Naive thymus-derived CD8-positive, alpha-beta T cell (primary cell): ENCODE data around the gene SYNDIG1L. TPM values are rescaled to one million over a fixed set of nuclear protein-coding genes. Genes with fewer than 3 reads are reported as not detected.

ENCODE experiments used
- ATAC-seq, 2 donors: fragments of 150-1000 bp; cut with Tn5 transposase in 1 of 2; sonication (Bioruptor Pico), chemical (Tn5 transposase) in 1 of 2; 1 replicate in 1 of 2; 2 replicates in 1 of 2; pipeline ENCODE4 v1.10.0; 2021; ENCODE audit warnings: mild to moderate bottlenecking in 2 of 2, moderate library complexity in 2 of 2
- POLR2A ChIA-PET: fragments of 350-600 bp; sonication (Branson Sonifier 250); formaldehyde crosslinking; loops from one replicate; lab custom pipeline; 2021; ENCODE audit warnings: antibody characterized with exemption; lab: Charles Lee
- DNase-seq, 10 donors: peaks; one replicate each; pipeline versions ENCODE4 v3.0.0 to v3.0.0-alpha.2; 2020 to 2022
- H3K27ac Mint-ChIP-seq, 10 donors: one replicate each; pipeline ENCODE4 v1.8.0; 2020 to 2022; ENCODE audit warnings: mild to moderate bottlenecking in 10 of 10, mixed read lengths in 10 of 10, moderate library complexity in 4 of 10, inconsistent platforms in 1 of 10
- H3K27me3 Mint-ChIP-seq, 5 donors: one replicate each; pipeline ENCODE4 v1.8.0; 2021 to 2022; ENCODE audit warnings: mixed read lengths in 5 of 5
- H3K36me3 Mint-ChIP-seq, 3 donors: one replicate each; pipeline ENCODE4 v1.8.0; 2020 to 2022; ENCODE audit warnings: mixed read lengths in 3 of 3, mild to moderate bottlenecking in 2 of 3, inconsistent platforms in 1 of 3
- H3K4me1 Mint-ChIP-seq, 4 donors: one replicate each; pipeline ENCODE4 v1.8.0; 2021 to 2022; ENCODE audit warnings: mixed read lengths in 4 of 4
- H3K4me3 Mint-ChIP-seq, 10 donors: one replicate each; pipeline ENCODE4 v1.8.0; 2020 to 2022; ENCODE audit warnings: mild to moderate bottlenecking in 10 of 10, mixed read lengths in 10 of 10, moderate library complexity in 6 of 10, inconsistent platforms in 1 of 10
- H3K9me3 Mint-ChIP-seq, 9 donors: one replicate each; pipeline ENCODE4 v1.8.0; 2020 to 2022; ENCODE audit warnings: mixed read lengths in 9 of 9, mild to moderate bottlenecking in 3 of 9, inconsistent platforms in 1 of 9, moderate library complexity in 1 of 9
- polyA plus RNA-seq, 3 donors: library from polyadenylated mRNA; unstranded; fragments of 300-500 nt; fragmentation: Illumina TruSeq; gene quantifications; one replicate each; pipeline ENCODE4 v1.2.3, GENCODE V29; 2021
- total RNA-seq, 8 experiments: library from RNA in 2 of 8; stranded (reverse) in 2 of 8; gene quantifications; one replicate each; pipeline ENCODE4 v1.2.3 and lab custom pipeline; 2021 to 2026

Gene SYNDIG1L
- total and polyA plus RNA-seq, 5 experiments from 2014 or later, result 0.09 to 0.30 (median 0.13) TPM; not detected in 2

GRCh38 chr14:74368026-74368425 lies 58.0 kb downstream of the SYNDIG1L start:
- no peaks in the 10 kb centered on the region for H3K4me1 Mint-ChIP-seq
- POLR2A ChIA-PET, result no interaction called here

DNA sequence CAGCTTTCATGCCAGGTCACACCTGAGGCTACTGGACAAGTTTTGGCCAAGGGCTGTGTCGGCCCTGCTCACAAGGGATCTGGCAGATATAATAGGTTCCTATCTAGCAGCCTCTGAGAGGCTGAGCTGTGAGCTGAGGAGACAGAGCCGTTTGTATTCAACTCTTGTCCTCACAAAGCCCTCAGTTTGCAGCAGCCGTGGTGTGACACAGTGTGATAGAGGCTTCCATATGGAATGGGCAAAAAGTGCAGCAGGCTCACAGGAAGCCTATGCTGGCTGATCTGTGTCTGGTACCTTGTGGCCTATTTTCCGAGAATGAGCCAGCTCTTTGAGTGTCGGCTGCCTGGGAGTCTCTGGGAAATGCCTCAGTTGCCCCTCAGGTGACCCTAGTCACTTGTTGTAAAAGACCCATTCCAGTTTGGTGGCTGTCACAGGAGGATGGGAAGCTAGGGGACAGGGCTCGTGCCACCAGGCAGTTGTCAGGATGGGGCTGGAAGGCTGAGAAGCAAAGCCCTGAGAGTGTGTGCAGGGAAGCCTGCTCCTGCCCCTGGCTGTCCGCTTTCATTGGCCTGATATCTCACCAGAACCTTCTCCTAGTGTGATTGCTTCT lies 61.6 kb downstream of the SYNDIG1L start:
- H3K27me3 Mint-ChIP-seq, result peaks cover 2 to 25% (median 7%) of the 10 kb centered on the region in 5 donors
- no peaks in the 10 kb centered on the region for H3K9me3 Mint-ChIP-seq
- no peak for ATAC-seq
- POLR2A ChIA-PET, result no interaction called here
- H3K4me1 Mint-ChIP-seq, result peaks cover 0 to 2% (median 0%) of the 10 kb centered on the region in 4 donors
- no peak for DNase-seq
- H3K27ac Mint-ChIP-seq, result no peak overlapping the region
- H3K36me3 Mint-ChIP-seq, result no peaks in the 10 kb centered on the region
- H3K4me3 Mint-ChIP-seq, result no peak overlapping the region

More at GRCh38 chr14:74368026-74368425, 58.0 kb downstream of the SYNDIG1L start:
- ATAC-seq, result no peak
- H3K27ac Mint-ChIP-seq, result no peak overlapping the region
- no peak overlapping the region for H3K4me3 Mint-ChIP-seq
- no peaks in the 10 kb centered on the region for H3K36me3 Mint-ChIP-seq
- no peak for DNase-seq
- peaks cover 3 to 16% (median 7%) of the 10 kb centered on the region in 5 donors for H3K27me3 Mint-ChIP-seq
- H3K9me3 Mint-ChIP-seq, result no peaks in the 10 kb centered on the region

- Mint-ChIP-seq H3K4me1 (peaks cover 0 to 2% (median 0%) of the 10 kb centered on the region in 4 donors), H3K27ac (no peak overlapping the region), H3K9me3 (no peaks in the 10 kb centered on the region), H3K36me3 (no peaks in the 10 kb centered on the region), H3K27me3 (peaks cover 2 to 25% (median 7%) of the 10 kb centered on the region in 5 donors), H3K4me3 (no peak overlapping the region)
- DNase-seq (peak; percentile 34 to 81 (median 60)), ATAC-seq (peak; percentile 66 to 77)
- POLR2A ChIA-PET, result no interaction called here
Observed at GRCh38 chr14:74362361-74362915, 63.6 kb downstream of the SYNDIG1L start.

DNA sequence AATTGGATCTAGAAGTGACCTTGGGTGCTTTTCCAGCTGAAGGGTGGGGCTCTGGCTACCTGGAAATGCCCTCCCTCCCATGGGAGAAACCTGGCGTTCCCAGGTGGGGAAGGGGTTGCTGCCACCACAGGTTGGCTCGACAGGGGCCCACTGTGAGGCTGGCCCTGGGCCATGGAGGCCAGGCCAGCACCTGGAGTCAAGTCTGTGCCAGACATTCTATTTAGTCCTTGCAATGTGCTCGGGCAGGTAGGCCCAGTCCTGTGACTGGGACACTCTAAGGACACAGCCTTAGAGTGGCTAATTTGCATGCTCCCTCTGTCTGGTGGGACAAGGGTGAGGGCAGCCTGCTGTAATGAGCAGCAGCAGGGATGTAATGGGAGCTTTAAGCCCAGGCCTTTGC lies 65.8 kb downstream of the SYNDIG1L start:
- no peak overlapping the region for H3K27ac Mint-ChIP-seq
- peaks cover 2 to 24% (median 10%) of the 10 kb centered on the region in 5 donors for H3K27me3 Mint-ChIP-seq

DNA sequence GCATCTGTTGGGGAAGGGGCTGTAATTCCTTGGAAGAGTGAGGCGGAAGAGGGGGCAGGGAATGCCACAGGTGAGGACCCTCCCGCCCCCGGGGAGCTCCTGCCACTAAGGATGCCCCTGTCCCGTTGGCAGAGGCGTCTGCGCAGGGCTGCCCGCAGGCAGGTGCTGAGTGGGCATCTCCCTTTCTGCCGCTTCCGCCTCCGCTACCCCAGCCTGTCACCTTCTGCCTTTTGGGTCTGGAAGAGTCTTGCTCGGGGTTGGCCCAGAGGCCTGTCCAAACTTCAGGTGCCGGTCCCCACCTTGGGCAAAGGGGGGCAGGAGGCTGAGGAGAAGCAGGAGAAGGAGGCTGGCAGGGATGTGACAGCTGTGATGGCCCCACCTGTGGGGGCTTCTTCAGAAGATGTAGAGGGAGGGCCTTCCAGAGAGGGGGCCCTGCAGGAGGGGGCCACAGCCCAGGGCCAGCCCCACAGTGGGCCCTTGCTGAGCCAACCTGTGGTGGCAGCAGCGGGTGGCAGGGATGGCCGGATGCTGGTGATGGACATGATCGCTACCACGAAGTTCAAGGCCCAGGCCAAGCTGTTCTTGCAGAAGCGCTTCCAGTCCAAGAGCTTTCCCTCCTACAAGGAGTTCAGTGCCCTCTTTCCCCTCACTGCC lies 67.7 kb downstream of the SYNDIG1L start:
- H3K27ac Mint-ChIP-seq, result no peak overlapping the region
- H3K4me1 Mint-ChIP-seq, result peaks cover 0 to 2% (median 0%) of the 10 kb centered on the region in 4 donors
- no peaks in the 10 kb centered on the region for H3K36me3 Mint-ChIP-seq
- H3K27me3 Mint-ChIP-seq, result peaks cover 2 to 9% (median 8%) of the 10 kb centered on the region in 5 donors
- POLR2A ChIA-PET, result no interaction called here
- ATAC-seq (no peak), DNase-seq (no peak)
- H3K9me3 Mint-ChIP-seq, result no peaks in the 10 kb centered on the region
- no peak overlapping the region for H3K4me3 Mint-ChIP-seq

More for the DNA sequence above, 65.8 kb downstream of the SYNDIG1L start:
- no peaks in the 10 kb centered on the region for H3K36me3 Mint-ChIP-seq
- peaks cover 0 to 2% (median 0%) of the 10 kb centered on the region in 4 donors for H3K4me1 Mint-ChIP-seq
- H3K4me3 Mint-ChIP-seq, result no peak overlapping the region
- no peaks in the 10 kb centered on the region for H3K9me3 Mint-ChIP-seq
- POLR2A ChIA-PET, result no interaction called here
- DNase-seq, result no peak
- ATAC-seq, result no peak

- H3K27me3 Mint-ChIP-seq, result peaks cover 2 to 9% (median 8%) of the 10 kb centered on the region in 5 donors
- H3K27ac Mint-ChIP-seq, result no peak overlapping the region
- no peaks in the 10 kb centered on the region for H3K9me3 Mint-ChIP-seq
- POLR2A ChIA-PET, result no interaction called here
- ATAC-seq, result no peak
- no peak overlapping the region for H3K4me3 Mint-ChIP-seq
- no peaks in the 10 kb centered on the region for H3K36me3 Mint-ChIP-seq
- peaks cover 0 to 2% (median 0%) of the 10 kb centered on the region in 4 donors for H3K4me1 Mint-ChIP-seq
- no peak for DNase-seq
Observed at GRCh38 chr14:74357585-74357984, 68.4 kb downstream of the SYNDIG1L start.

DNA sequence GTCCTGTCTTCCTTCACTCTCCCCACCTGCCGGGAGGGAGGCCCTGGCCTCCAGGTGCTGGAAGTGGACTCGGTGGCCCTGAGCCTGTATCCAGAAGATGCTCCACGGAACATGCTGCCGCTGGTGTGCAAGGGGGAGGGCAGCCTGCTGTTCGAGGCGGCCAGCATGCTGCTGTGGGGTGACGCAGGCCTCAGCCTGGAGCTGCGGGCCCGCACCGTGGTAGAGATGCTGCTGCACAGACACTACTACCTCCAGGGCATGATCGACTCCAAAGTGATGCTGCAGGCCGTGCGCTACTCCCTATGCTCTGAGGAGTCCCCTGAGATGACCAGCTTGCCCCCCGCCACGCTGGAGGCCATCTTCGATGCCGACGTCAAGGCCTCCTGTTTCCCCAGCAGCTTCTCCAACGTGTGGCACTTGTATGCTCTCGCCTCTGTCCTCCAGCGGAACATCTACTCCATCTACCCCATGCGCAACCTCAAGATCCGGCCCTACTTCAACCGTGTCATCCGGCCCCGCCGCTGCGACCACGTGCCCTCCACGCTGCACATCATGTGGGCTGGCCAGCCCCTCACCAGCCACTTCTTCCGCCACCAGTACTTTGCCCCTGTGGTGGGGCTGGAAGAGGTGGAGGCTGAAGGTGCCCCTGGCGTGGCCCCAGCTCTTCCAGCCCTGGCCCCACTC lies 69.0 kb downstream of the SYNDIG1L start:
- DNase-seq (no peak), ATAC-seq (no peak)
- peaks cover 0 to 10% (median 4%) of the 10 kb centered on the region in 5 donors for H3K27me3 Mint-ChIP-seq
- H3K9me3 Mint-ChIP-seq, result no peaks in the 10 kb centered on the region
- no peak overlapping the region for H3K27ac Mint-ChIP-seq
- POLR2A ChIA-PET, result no interaction called here
- H3K4me3 Mint-ChIP-seq, result no peak overlapping the region
- H3K4me1 Mint-ChIP-seq, result no peaks in the 10 kb centered on the region
- H3K36me3 Mint-ChIP-seq, result no peaks in the 10 kb centered on the region

Other genes starting within 250 kb of the SYNDIG1L start
- not detected for gene VSX2, start 186.8 kb downstream of the SYNDIG1L start, total RNA-seq
- gene VSX2, start 186.8 kb downstream of the SYNDIG1L start, polyA plus RNA-seq, result not detected
- 100 to 1,000 TPM; 109 to 116 TPM for gene ABCD4, start 123.3 kb downstream of the SYNDIG1L start, total RNA-seq
- 10 to 100 TPM; 20.2 to 24.0 (median 21.0) TPM for gene ABCD4, start 123.3 kb downstream of the SYNDIG1L start, polyA plus RNA-seq
- not detected for gene VRTN, start 77.7 kb downstream of the SYNDIG1L start, total RNA-seq
- gene VRTN, start 77.7 kb downstream of the SYNDIG1L start, polyA plus RNA-seq, result not detected
- 10 to 100 TPM; 40.9 to 44.4 TPM for gene NPC2, start 67.1 kb upstream of the SYNDIG1L start, total RNA-seq
- gene NPC2, start 67.1 kb upstream of the SYNDIG1L start, polyA plus RNA-seq, result 10 to 100 TPM; 53.8 to 65.2 (median 57.0) TPM
- 10 to 100 TPM; 33.3 to 39.5 TPM for gene ISCA2, start 67.6 kb upstream of the SYNDIG1L start, total RNA-seq
- gene ISCA2, start 67.6 kb upstream of the SYNDIG1L start, polyA plus RNA-seq, result 10 to 100 TPM; 47.2 to 86.2 (median 65.3) TPM
- under 1 TPM; 0.55 to 0.60 TPM for gene LTBP2, start 186.0 kb upstream of the SYNDIG1L start, total RNA-seq
- under 1 TPM; 0.06 to 0.65 (median 0.47) TPM for gene LTBP2, start 186.0 kb upstream of the SYNDIG1L start, polyA plus RNA-seq